NCI-H1092 treated with DMSO at 0.1 percent for 48 hours (cell line): Measurements from ENCODE around the gene FIZ1.
"Not testable (repeated sequence)": the region's sequence is repeated elsewhere in the genome, so short reads cannot be mapped to it uniquely, and the experiment has no call there.

Experiments used
- DNase-seq: peaks from one replicate; lab custom pipeline; 2025; lab: John Stamatoyannopoulos, UW

Gene FIZ1

GRCh38 chr19:55593096-55593772, 6.1 kb downstream of the FIZ1 start:
- no peak for DNase-seq

GRCh38 chr19:55592391-55593090, 6.8 kb downstream of the FIZ1 start:
- DNase-seq = no peak

GRCh38 chr19:55591555-55591954, 7.8 kb downstream of the FIZ1 start:
- DNase-seq = no peak

- no peak for DNase-seq
These were observed 8.7 kb downstream of the FIZ1 start for GRCh38 chr19:55590617-55591016.

- DNase-seq = no peak
These were observed 9.2 kb downstream of the FIZ1 start for GRCh38 chr19:55590109-55590508.

GRCh38 chr19:55588738-55589137, 10.6 kb downstream of the FIZ1 start:
- DNase-seq = no peak

GRCh38 chr19:55586976-55587668, 12.2 kb downstream of the FIZ1 start:
- DNase-seq = peak; percentile 89

GRCh38 chr19:55585658-55586339, 13.5 kb downstream of the FIZ1 start:
- DNase-seq = peak; percentile 82

- no peak for DNase-seq
These were observed 14.4 kb downstream of the FIZ1 start for GRCh38 chr19:55584871-55585270.

GRCh38 chr19:55583897-55584296, 15.4 kb downstream of the FIZ1 start:
- not testable (repeated sequence) for DNase-seq

- not testable (repeated sequence) for DNase-seq
These were observed 17.0 kb downstream of the FIZ1 start for GRCh38 chr19:55582284-55582683.

- no peak for DNase-seq
These were observed 17.5 kb downstream of the FIZ1 start for GRCh38 chr19:55581823-55582223.

- no peak for DNase-seq
These were observed 18.0 kb downstream of the FIZ1 start for GRCh38 chr19:55581145-55581822.

GRCh38 chr19:55580628-55581144, 18.6 kb downstream of the FIZ1 start, which contains the start of gene ZNF579:
ZNF579 (minus strand) TSS chr19:55580848; CDS start chr19:55579639, 1,209 bp downstream.
- DNase-seq = peak; percentile 84

GRCh38 chr19:55579766-55580621, 19.3 kb downstream of the FIZ1 start:
- no peak for DNase-seq

GRCh38 chr19:55578761-55579747, 20.3 kb downstream of the FIZ1 start:
- no peak for DNase-seq

- no peak for DNase-seq
These were observed 21.1 kb downstream of the FIZ1 start for GRCh38 chr19:55578031-55578760.

- no peak for DNase-seq
These were observed 22.6 kb downstream of the FIZ1 start for GRCh38 chr19:55576746-55577145.

- not testable (repeated sequence) for DNase-seq
These were observed 25.4 kb downstream of the FIZ1 start for GRCh38 chr19:55573929-55574328.
